B cell (primary cell): ENCODE measurements around the gene BLOC1S1. TPM values are rescaled to one million over a fixed set of nuclear protein-coding genes. Genes with fewer than 3 reads are reported as not detected.

Experiments used
- ATAC-seq: fragments of 200-7000 bp; cut with Tn5 transposase; one replicate; pipeline ENCODE4 v1.10.0; 2021; ENCODE audit warnings: low read depth, mild to moderate bottlenecking, moderate number of reproducible peaks, moderate library complexity
- CTCF ChIA-PET: fragments of 350-600 bp; sonication (Branson Sonifier 250); formaldehyde crosslinking; loops from one replicate; lab custom pipeline; 2021; ENCODE audit warnings: antibody characterized with exemption, inconsistent platforms; lab: Charles Lee
- POLR2A ChIA-PET: fragments of 350-600 bp; sonication (Branson Sonifier 250); formaldehyde crosslinking; loops from one replicate; lab custom pipeline; 2021; ENCODE audit warnings: antibody characterized with exemption; lab: Charles Lee
- DNase-seq: peaks from one replicate; pipeline ENCODE4 v3.0.0; 2013
- H2AFZ ChIP-seq: 2 replicates; pipeline ENCODE4 v1.6.1; 2012; ENCODE audit warnings: mild to moderate bottlenecking, low read depth, low read length; ENCODE audit not compliant: insufficient read depth, poor library complexity, severe bottlenecking
- H3K27ac ChIP-seq, 2 donors: 1 replicate in 1 of 2; 2 replicates in 1 of 2; pipeline ENCODE4 v1.5.1; 2012 to 2013; ENCODE audit warnings: low read length in 2 of 2, mild to moderate bottlenecking in 2 of 2, moderate library complexity in 1 of 2
- H3K27me3 ChIP-seq, 4 experiments: fragments of 200-600 bp in 1 of 4; sonication (generic) in 1 of 4; replicated peaks in 1 of 4; 1 replicate in 2 of 4; 2 replicates in 2 of 4; pipeline versions ENCODE4 v1.6.1 to v1.7.0; 2013 to 2016; ENCODE audit warnings: low read length in 3 of 4, mild to moderate bottlenecking in 2 of 4, mixed read lengths in 1 of 4, moderate library complexity in 1 of 4; ENCODE audit not compliant: insufficient read depth in 4 of 4, control insufficient read depth in 3 of 4; ENCODE audit errors: control extremely low read depth in 1 of 4
- H3K36me3 ChIP-seq, 2 experiments: replicated peaks in 1 of 2; 1 replicate in 1 of 2; 2 replicates in 1 of 2; pipeline versions ENCODE4 v1.6.1 to v1.7.1; 2013; ENCODE audit warnings: low read length in 1 of 2; ENCODE audit not compliant: insufficient read depth in 2 of 2, control insufficient read depth in 1 of 2; ENCODE audit errors: control extremely low read depth in 1 of 2, extremely low read depth in 1 of 2
- H3K4me1 ChIP-seq, 2 donors: fragments of 200-600 bp in 1 of 2; sonication (generic) in 1 of 2; 1 replicate in 1 of 2; 2 replicates in 1 of 2; pipeline versions ENCODE4 v1.5.1 to v1.6.1; 2013 to 2017; ENCODE audit warnings: low read length in 2 of 2; ENCODE audit not compliant: control insufficient read depth in 2 of 2, insufficient read depth in 2 of 2
- H3K4me2 ChIP-seq: replicated peaks from 2 replicates; pipeline ENCODE3; 2012; ENCODE audit warnings: mild to moderate bottlenecking, low read depth, low read length; ENCODE audit not compliant: poor library complexity, severe bottlenecking
- H3K4me3 ChIP-seq, 5 experiments: fragments of 200-600 bp in 1 of 5; sonication (generic) in 1 of 5; 1 replicate in 3 of 5; 2 replicates in 2 of 5; pipeline versions ENCODE4 v1.5.1 to v1.7.0; 2011 to 2016; ENCODE audit warnings: low read length in 4 of 5, mild to moderate bottlenecking in 4 of 5, low read depth in 2 of 5, control low read depth in 1 of 5, moderate library complexity in 1 of 5; ENCODE audit not compliant: insufficient read depth in 1 of 5; ENCODE audit errors: control extremely low read depth in 1 of 5, extremely low read depth in 1 of 5
- H3K79me2 ChIP-seq: fragments of 200-600 bp; sonication (generic); one replicate; pipeline ENCODE4 v1.6.0; 2016; ENCODE audit warnings: low read length; ENCODE audit not compliant: control insufficient read depth, insufficient read depth
- H3K9ac ChIP-seq: fragments of 200-600 bp; sonication (generic); 2 replicates; pipeline ENCODE4 v1.6.1; 2017; ENCODE audit warnings: mild to moderate bottlenecking, low read length, moderate library complexity
- H3K9me3 ChIP-seq, 3 donors: one replicate each; pipeline versions ENCODE4 v1.6.1 to v1.7.1; 2013; ENCODE audit warnings: low read length in 2 of 3; ENCODE audit not compliant: control insufficient read depth in 2 of 3, insufficient read depth in 1 of 3; ENCODE audit errors: control extremely low read depth in 1 of 3
- H4K20me1 ChIP-seq: 2 replicates; pipeline ENCODE4 v1.6.0; 2012; ENCODE audit warnings: mild to moderate bottlenecking, low read length; ENCODE audit not compliant: insufficient read depth, control insufficient read depth, poor library complexity, severe bottlenecking
- H3K27ac Mint-ChIP-seq: one replicate; pipeline ENCODE4 v1.8.0; 2021; ENCODE audit warnings: mixed read lengths
- H3K27me3 Mint-ChIP-seq: one replicate; pipeline ENCODE4 v1.8.0; 2021; ENCODE audit warnings: mixed read lengths
- H3K4me1 Mint-ChIP-seq: one replicate; pipeline ENCODE4 v1.8.0; 2021; ENCODE audit warnings: mixed read lengths
- H3K4me3 Mint-ChIP-seq: one replicate; pipeline ENCODE4 v1.8.0; 2021; ENCODE audit warnings: mixed read lengths
- H3K9me3 Mint-ChIP-seq: one replicate; pipeline ENCODE4 v1.8.0; 2022; ENCODE audit warnings: mixed read lengths; ENCODE audit not compliant: insufficient read depth
- EZH2 ChIP-seq: IDR thresholded peaks from 2 replicates; pipeline ENCODE4 v1.6.1; 2012; ENCODE audit warnings: borderline replicate concordance, low read depth, mild to moderate bottlenecking, moderate library complexity, low read length; ENCODE audit not compliant: insufficient read depth, poor library complexity, severe bottlenecking
- WGBS: methylation state at CpG from one replicate; pipeline ENCODE4 v1.1.5; 2013; ENCODE audit warnings: missing lambda C conversion rate; ENCODE audit not compliant: insufficient coverage; 5-methylcytosine and 5-hydroxymethylcytosine counted together
- intact Hi-C: fragments of 100-400 bp; cut with micrococcal nuclease; formaldehyde crosslinking; loops from one replicate; pipeline ENCODE4 v1.10.0; 2022
- polyA plus RNA-seq: library from polyadenylated mRNA; depleted of rRNA; stranded (reverse); fragments of >200 nt; gene quantifications from 2 replicates; pipeline ENCODE4 v1.2.3, GENCODE V29; 2012
- total RNA-seq, 2 donors: library from RNA; stranded (reverse); fragments of 120-200 nt in 1 of 2; gene quantifications; 1 replicate in 1 of 2; 2 replicates in 1 of 2; pipeline versions ENCODE4 v1.2.3 to v1.2.4, GENCODE V29; 2013 to 2022
- TF ChIP-seq, protein P1 (sequence below): fragments of 200-600 bp; IDR thresholded peaks from one replicate; pipeline ENCODE4 v1.8.0; 2022; ENCODE audit warnings: antibody characterized with exemption, mild to moderate bottlenecking

Gene BLOC1S1
- total and polyA plus RNA-seq, 2 donors (not counting 1 experiment from before 2014, with no cell fraction given): 71.1 to 229 TPM

DNA sequence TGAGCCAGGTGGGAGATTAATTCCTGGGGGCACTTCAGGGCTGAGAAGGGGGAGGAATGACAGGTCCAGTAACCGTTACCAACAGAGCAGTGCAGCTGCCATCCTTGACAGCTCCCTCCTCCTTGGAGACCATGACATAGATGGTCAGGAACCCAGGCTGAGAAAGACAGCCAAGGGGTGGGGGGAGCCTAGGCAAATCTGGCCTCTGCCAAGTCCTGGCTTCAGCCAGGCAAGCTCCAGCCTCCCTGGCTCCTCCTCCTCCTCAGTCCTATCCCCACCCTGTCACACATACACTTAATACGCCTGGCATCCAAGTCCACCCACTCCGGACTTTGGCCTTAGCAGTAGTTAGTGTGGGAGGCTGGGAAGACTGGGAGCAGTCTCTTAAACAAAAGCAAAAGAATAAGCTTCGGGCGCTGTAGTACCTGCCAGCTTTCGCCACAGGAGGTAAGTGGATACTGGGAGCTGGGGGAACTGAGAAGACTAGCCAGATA, 4.3 kb downstream of the BLOC1S1 start, which contains the start of gene RDH5:
TSS of gene RDH5 (plus strand) at position 323 of the 494 bp plus-strand sequence. CDS start 792 bp downstream, outside the sequence.
- H3K9me3 ChIP-seq: no peaks in the 10 kb centered on the region
- no peaks in the 10 kb centered on the region for H3K9me3 Mint-ChIP-seq
- H3K27me3 Mint-ChIP-seq: no peaks in the 10 kb centered on the region
- TF ChIP-seq EZH2: no peak
- TF ChIP-seq, protein P1, sequence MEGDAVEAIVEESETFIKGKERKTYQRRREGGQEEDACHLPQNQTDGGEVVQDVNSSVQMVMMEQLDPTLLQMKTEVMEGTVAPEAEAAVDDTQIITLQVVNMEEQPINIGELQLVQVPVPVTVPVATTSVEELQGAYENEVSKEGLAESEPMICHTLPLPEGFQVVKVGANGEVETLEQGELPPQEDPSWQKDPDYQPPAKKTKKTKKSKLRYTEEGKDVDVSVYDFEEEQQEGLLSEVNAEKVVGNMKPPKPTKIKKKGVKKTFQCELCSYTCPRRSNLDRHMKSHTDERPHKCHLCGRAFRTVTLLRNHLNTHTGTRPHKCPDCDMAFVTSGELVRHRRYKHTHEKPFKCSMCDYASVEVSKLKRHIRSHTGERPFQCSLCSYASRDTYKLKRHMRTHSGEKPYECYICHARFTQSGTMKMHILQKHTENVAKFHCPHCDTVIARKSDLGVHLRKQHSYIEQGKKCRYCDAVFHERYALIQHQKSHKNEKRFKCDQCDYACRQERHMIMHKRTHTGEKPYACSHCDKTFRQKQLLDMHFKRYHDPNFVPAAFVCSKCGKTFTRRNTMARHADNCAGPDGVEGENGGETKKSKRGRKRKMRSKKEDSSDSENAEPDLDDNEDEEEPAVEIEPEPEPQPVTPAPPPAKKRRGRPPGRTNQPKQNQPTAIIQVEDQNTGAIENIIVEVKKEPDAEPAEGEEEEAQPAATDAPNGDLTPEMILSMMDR: no peak
- H3K4me1 Mint-ChIP-seq: peaks cover 47% of the 10 kb centered on the region
- intact Hi-C loops: no loop called here
- no peak within 1 kb of the TSS for H3K27ac Mint-ChIP-seq
- peaks cover 23% of the 10 kb centered on the region for H4K20me1 ChIP-seq
- ChIA-PET POLR2A (no interaction called here), CTCF (interaction anchor here (0.7 to 11.0 kb wide), 9 partner anchors 9 to 74 kb away, joined by 3 to 147 read pairs (median 4); partner anchors contain the start of gene CD63)
- no peak within 1 kb of the TSS for H3K4me2 ChIP-seq
- H3K4me1 ChIP-seq: peaks cover 18 to 42% of the 10 kb centered on the region in 2 donors
- H3K27me3 ChIP-seq: no peaks in the 10 kb centered on the region
- 98% methylated on average over 4 of the region's 6 CpGs for WGBS
- DNase-seq (no peak), ATAC-seq (no peak)
- peaks cover 25% of the 10 kb centered on the region for H3K79me2 ChIP-seq
- no peak within 1 kb of the TSS for H3K9ac ChIP-seq
- H3K4me3 ChIP-seq: no peak within 1 kb of the TSS
- no peak within 1 kb of the TSS for H3K4me3 Mint-ChIP-seq
- no peak within 1 kb of the TSS for H2AFZ ChIP-seq
- peaks cover 0 to 32% of the 10 kb centered on the region in 2 experiments for H3K36me3 ChIP-seq
- no peak within 1 kb of the TSS for H3K27ac ChIP-seq

DNA sequence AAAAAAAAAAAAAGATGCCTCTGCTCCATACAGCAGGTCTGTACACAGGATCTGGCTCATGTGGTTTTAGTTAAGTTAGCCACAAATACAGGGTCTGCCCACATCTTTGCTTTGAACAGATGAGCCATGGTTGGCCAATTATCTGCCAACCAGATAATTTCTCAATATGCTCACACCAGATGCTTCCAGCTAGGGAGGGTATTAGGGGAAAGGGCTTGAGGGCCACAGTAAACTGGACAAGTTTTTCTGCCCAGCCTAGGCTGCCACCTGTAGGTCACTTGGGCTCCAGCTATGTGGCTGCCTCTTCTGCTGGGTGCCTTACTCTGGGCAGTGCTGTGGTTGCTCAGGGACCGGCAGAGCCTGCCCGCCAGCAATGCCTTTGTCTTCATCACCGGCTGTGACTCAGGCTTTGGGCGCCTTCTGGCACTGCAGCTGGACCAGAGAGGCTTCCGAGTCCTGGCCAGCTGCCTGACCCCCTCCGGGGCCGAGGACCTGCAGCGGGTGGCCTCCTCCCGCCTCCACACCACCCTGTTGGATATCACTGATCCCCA, 5.1 kb downstream of the BLOC1S1 start:
- POLR2A ChIA-PET: interaction anchor here (0.8 kb wide), 1 partner anchor 163 kb away, joined by 7 read pairs; no protein-coding TSS in a partner anchor
- H3K4me2 ChIP-seq: no peak overlapping the region

More for the DNA sequence above, 5.1 kb downstream of the BLOC1S1 start:
- H3K79me2 ChIP-seq: peaks cover 25% of the 10 kb centered on the region
- Mint-ChIP-seq H3K9me3 (no peaks in the 10 kb centered on the region), H3K4me1 (peaks cover 43% of the 10 kb centered on the region), H3K27me3 (no peaks in the 10 kb centered on the region), H3K4me3 (no peak overlapping the region), H3K27ac (no peak overlapping the region)
- intact Hi-C loops: no loop called here
- peaks cover 14 to 36% of the 10 kb centered on the region in 2 donors for H3K4me1 ChIP-seq
- ATAC-seq: no peak
- no peak for DNase-seq
- no peak for TF ChIP-seq EZH2
- TF ChIP-seq, protein P1: no peak
- H3K4me3 ChIP-seq: no peak overlapping the region
- H3K27me3 ChIP-seq: no peaks in the 10 kb centered on the region
- H3K27ac ChIP-seq: no peak overlapping the region
- peaks cover 0 to 35% of the 10 kb centered on the region in 2 experiments for H3K36me3 ChIP-seq
- CTCF ChIA-PET: interaction anchor here (0.7 to 11.0 kb wide), 8 partner anchors 8 to 74 kb away, joined by 3 to 147 read pairs (median 4); partner anchors contain the start of gene CD63
- no peaks in the 10 kb centered on the region for H3K9me3 ChIP-seq
- WGBS: 99% methylated on average over 7 of the region's 9 CpGs
- no peak overlapping the region for H2AFZ ChIP-seq
- H3K9ac ChIP-seq: no peak overlapping the region
- H4K20me1 ChIP-seq: peaks cover 23% of the 10 kb centered on the region
